Astrocyte (in vitro differentiated cells and primary cell): ENCODE measurements around the gene SLC6A2.
A peak's percentile ranks its signal among the peaks of the same experiment; 100 is the strongest.

Experiments used
- EZH2 ChIP-seq: IDR thresholded peaks from 2 replicates; pipeline ENCODE4 v1.6.1; 2012; ENCODE audit warnings: mild to moderate bottlenecking, low read length, inconsistent platforms; ENCODE audit not compliant: insufficient read depth
- TF ChIP-seq, protein P1 (sequence below): IDR thresholded peaks from 2 replicates; pipeline ENCODE4 v1.5.1; 2011; ENCODE audit warnings: low read depth, mild to moderate bottlenecking, inconsistent platforms, low read length, moderate library complexity; ENCODE audit not compliant: insufficient read depth

DNA sequence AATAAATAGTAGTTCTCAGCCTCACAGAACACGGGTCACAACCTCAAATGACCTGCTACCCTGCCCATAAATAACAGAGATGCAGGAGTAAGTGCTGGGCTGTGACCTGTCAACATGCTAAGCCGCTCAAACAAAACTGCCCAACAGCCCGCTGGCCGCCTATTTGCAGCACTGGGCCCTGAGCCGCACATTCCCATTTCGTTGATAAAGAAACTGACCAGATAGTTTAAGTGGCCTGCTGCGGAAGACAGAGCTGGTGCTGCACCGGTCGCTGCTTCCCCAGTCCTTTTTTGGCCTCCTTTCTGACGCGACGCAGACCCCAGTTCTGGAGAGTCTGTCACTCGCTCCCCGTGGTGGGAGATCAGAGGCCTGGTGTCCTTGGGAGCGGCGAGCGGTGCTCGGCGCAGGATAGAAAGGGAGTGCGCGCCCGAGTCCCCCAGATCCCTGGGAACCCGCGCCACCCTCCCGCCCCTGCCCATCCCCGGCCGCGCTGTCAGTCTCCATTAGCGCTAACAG, 349 bp upstream of the SLC6A2 start:
- TF ChIP-seq, protein P1, sequence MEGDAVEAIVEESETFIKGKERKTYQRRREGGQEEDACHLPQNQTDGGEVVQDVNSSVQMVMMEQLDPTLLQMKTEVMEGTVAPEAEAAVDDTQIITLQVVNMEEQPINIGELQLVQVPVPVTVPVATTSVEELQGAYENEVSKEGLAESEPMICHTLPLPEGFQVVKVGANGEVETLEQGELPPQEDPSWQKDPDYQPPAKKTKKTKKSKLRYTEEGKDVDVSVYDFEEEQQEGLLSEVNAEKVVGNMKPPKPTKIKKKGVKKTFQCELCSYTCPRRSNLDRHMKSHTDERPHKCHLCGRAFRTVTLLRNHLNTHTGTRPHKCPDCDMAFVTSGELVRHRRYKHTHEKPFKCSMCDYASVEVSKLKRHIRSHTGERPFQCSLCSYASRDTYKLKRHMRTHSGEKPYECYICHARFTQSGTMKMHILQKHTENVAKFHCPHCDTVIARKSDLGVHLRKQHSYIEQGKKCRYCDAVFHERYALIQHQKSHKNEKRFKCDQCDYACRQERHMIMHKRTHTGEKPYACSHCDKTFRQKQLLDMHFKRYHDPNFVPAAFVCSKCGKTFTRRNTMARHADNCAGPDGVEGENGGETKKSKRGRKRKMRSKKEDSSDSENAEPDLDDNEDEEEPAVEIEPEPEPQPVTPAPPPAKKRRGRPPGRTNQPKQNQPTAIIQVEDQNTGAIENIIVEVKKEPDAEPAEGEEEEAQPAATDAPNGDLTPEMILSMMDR: no peak
- TF ChIP-seq EZH2: peak; percentile 55
